ENCODE results near the gene BLOC1S6.

DNA sequence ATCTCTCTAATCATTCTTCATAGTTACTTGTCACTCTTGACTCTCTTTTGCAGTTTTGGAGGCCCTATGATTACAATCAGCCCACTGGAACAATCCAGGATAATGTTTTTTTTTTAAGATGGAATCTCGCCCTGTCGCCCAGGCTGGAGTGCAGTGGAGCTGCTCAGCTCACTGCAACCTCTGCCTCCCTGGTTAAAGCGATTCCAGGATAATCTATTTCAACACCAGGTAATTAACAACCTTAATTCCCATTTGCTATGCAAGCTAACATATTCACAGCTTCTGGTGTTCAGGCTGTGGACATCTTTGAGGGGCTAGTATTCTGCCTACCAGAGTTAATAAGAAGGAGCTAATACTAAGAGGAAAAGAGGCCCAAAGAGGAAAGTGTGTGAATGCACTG is 1.1 kb upstream of the BLOC1S6 start:
- TF ChIP-seq, protein P1, sequence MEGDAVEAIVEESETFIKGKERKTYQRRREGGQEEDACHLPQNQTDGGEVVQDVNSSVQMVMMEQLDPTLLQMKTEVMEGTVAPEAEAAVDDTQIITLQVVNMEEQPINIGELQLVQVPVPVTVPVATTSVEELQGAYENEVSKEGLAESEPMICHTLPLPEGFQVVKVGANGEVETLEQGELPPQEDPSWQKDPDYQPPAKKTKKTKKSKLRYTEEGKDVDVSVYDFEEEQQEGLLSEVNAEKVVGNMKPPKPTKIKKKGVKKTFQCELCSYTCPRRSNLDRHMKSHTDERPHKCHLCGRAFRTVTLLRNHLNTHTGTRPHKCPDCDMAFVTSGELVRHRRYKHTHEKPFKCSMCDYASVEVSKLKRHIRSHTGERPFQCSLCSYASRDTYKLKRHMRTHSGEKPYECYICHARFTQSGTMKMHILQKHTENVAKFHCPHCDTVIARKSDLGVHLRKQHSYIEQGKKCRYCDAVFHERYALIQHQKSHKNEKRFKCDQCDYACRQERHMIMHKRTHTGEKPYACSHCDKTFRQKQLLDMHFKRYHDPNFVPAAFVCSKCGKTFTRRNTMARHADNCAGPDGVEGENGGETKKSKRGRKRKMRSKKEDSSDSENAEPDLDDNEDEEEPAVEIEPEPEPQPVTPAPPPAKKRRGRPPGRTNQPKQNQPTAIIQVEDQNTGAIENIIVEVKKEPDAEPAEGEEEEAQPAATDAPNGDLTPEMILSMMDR (IDR thresholded peaks at IDR 0.05) = no peak
- TF ChIP-seq POLR2A (IDR thresholded peaks at IDR 0.05) (no peak), EP300 (IDR thresholded peaks at IDR 0.05) (no peak)

Measured in suprapubic skin (tissue), 3 donors.